ENCODE data around the gene SHE. TPM values are rescaled to one million over a fixed set of nuclear protein-coding genes. Genes with fewer than 3 reads are reported as not detected.
"Not testable (repeated sequence)": the region's sequence is repeated elsewhere in the genome, so short reads cannot be mapped to it uniquely, and the experiment has no call there.

SHE gene
- total and polyA plus RNA-seq, 2 donors (not counting 1 experiment from before 2014, with no cell fraction given) = not detected

GRCh38 chr1:154488922-154489321 lies 13.3 kb downstream of the SHE start:
- no peaks in the 10 kb centered on the region for H3K4me1 ChIP-seq (ENCODE audit: control insufficient read depth, extremely low read depth, insufficient read depth, low read length)

DNA sequence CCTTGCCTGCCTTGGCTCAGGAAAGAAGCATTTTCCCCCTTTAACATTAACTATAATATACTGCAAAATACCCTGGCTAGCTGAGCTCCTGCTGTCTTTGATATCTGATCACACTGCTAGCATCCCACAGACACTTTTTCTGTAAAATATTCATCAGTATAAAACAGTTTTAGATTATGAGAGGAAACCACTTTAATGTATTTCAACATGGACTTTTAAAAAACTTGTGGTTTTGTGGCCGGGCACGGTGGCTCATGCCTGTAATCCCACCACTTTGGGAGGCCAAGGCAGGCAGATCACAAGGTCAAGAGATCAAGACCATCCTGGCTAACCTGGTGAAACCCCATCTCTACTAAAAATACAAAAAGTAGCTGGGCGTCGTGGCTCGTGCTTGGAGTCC lies 15.5 kb downstream of the SHE start:
- not testable (repeated sequence) for H3K9me3 ChIP-seq (ENCODE audit: control insufficient read depth, insufficient read depth, low read depth, low read length); H3K9ac ChIP-seq (ENCODE audit: insufficient read depth, low read length); H4K20me1 ChIP-seq (ENCODE audit: control insufficient read depth, extremely low read depth, insufficient read depth, low read length); H3K4me3 ChIP-seq (replicated peaks in 1 of 4; ENCODE audit: control extremely low read depth in 1 of 4, insufficient read depth in 1 of 4, low read depth in 3 of 4, low read length in 4 of 4); H3K36me3 ChIP-seq (ENCODE audit: control insufficient read depth, insufficient read depth, low read length); H2AFZ ChIP-seq (ENCODE audit: low read length); H3K27ac ChIP-seq (ENCODE audit: insufficient read depth, low read length); H3K4me1 ChIP-seq (ENCODE audit: control insufficient read depth, extremely low read depth, insufficient read depth, low read length); DNase-seq (ENCODE audit: low read depth in 2 of 2); H3K4me2 ChIP-seq (ENCODE audit: extremely low read depth, insufficient read depth, low read length); H3K79me2 ChIP-seq (ENCODE audit: control insufficient read depth, insufficient read depth, low read length)
- peaks cover 23% of the 10 kb centered on the region for H3K27me3 ChIP-seq (ENCODE audit: control insufficient read depth, insufficient read depth, low read length)

More at GRCh38 chr1:154488922-154489321, 13.3 kb downstream of the SHE start:
- no peaks in the 10 kb centered on the region for H4K20me1 ChIP-seq (ENCODE audit: control insufficient read depth, extremely low read depth, insufficient read depth, low read length)
- H3K4me3 ChIP-seq (replicated peaks in 1 of 4; ENCODE audit: control extremely low read depth in 1 of 4, insufficient read depth in 1 of 4, low read depth in 3 of 4, low read length in 4 of 4) = no peak overlapping the region
- H3K9ac ChIP-seq (ENCODE audit: insufficient read depth, low read length) = no peak overlapping the region
- TF ChIP-seq EZH2 (IDR thresholded peaks at IDR 0.05; ENCODE audit: low read length, missing control alignments) = no peak
- TF ChIP-seq, protein P1, sequence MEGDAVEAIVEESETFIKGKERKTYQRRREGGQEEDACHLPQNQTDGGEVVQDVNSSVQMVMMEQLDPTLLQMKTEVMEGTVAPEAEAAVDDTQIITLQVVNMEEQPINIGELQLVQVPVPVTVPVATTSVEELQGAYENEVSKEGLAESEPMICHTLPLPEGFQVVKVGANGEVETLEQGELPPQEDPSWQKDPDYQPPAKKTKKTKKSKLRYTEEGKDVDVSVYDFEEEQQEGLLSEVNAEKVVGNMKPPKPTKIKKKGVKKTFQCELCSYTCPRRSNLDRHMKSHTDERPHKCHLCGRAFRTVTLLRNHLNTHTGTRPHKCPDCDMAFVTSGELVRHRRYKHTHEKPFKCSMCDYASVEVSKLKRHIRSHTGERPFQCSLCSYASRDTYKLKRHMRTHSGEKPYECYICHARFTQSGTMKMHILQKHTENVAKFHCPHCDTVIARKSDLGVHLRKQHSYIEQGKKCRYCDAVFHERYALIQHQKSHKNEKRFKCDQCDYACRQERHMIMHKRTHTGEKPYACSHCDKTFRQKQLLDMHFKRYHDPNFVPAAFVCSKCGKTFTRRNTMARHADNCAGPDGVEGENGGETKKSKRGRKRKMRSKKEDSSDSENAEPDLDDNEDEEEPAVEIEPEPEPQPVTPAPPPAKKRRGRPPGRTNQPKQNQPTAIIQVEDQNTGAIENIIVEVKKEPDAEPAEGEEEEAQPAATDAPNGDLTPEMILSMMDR (conservative IDR thresholded peaks at IDR 0.05 in 1 of 2, IDR thresholded peaks at IDR 0.05 in 1 of 2; ENCODE audit: low read depth in 1 of 2, low read length in 2 of 2) = no peak
- H3K79me2 ChIP-seq (ENCODE audit: control insufficient read depth, insufficient read depth, low read length) = no peaks in the 10 kb centered on the region
- peaks cover 28% of the 10 kb centered on the region for H3K27me3 ChIP-seq (ENCODE audit: control insufficient read depth, insufficient read depth, low read length)
- no peak overlapping the region for H3K4me2 ChIP-seq (ENCODE audit: extremely low read depth, insufficient read depth, low read length)
- H3K36me3 ChIP-seq (ENCODE audit: control insufficient read depth, insufficient read depth, low read length) = no peaks in the 10 kb centered on the region
- no peak overlapping the region for H3K27ac ChIP-seq (ENCODE audit: insufficient read depth, low read length)
- no peaks in the 10 kb centered on the region for H3K9me3 ChIP-seq (ENCODE audit: control insufficient read depth, insufficient read depth, low read depth, low read length)
- no peak for DNase-seq (ENCODE audit: low read depth in 2 of 2)
- H2AFZ ChIP-seq (ENCODE audit: low read length) = no peak overlapping the region

GRCh38 chr1:154485910-154486496 lies 16.2 kb downstream of the SHE start:
- no peak overlapping the region for H3K4me2 ChIP-seq (ENCODE audit: extremely low read depth, insufficient read depth, low read length)
- no peak overlapping the region for H3K9ac ChIP-seq (ENCODE audit: insufficient read depth, low read length)
- no peak for TF ChIP-seq EZH2 (IDR thresholded peaks at IDR 0.05; ENCODE audit: low read length, missing control alignments)
- TF ChIP-seq, protein P1 (conservative IDR thresholded peaks at IDR 0.05 in 1 of 2, IDR thresholded peaks at IDR 0.05 in 1 of 2; ENCODE audit: low read depth in 1 of 2, low read length in 2 of 2) = no peak
- H3K27ac ChIP-seq (ENCODE audit: insufficient read depth, low read length) = no peak overlapping the region
- no peaks in the 10 kb centered on the region for H3K36me3 ChIP-seq (ENCODE audit: control insufficient read depth, insufficient read depth, low read length)
- H3K27me3 ChIP-seq (ENCODE audit: control insufficient read depth, insufficient read depth, low read length) = peaks cover 15% of the 10 kb centered on the region
- no peaks in the 10 kb centered on the region for H4K20me1 ChIP-seq (ENCODE audit: control insufficient read depth, extremely low read depth, insufficient read depth, low read length)
- H3K4me3 ChIP-seq (replicated peaks in 1 of 4; ENCODE audit: control extremely low read depth in 1 of 4, insufficient read depth in 1 of 4, low read depth in 3 of 4, low read length in 4 of 4) = no peak overlapping the region
- H3K9me3 ChIP-seq (ENCODE audit: control insufficient read depth, insufficient read depth, low read depth, low read length) = no peaks in the 10 kb centered on the region
- no peak overlapping the region for H2AFZ ChIP-seq (ENCODE audit: low read length)
- H3K79me2 ChIP-seq (ENCODE audit: control insufficient read depth, insufficient read depth, low read length) = no peaks in the 10 kb centered on the region
- DNase-seq (ENCODE audit: low read depth in 2 of 2) = no peak
- no peaks in the 10 kb centered on the region for H3K4me1 ChIP-seq (ENCODE audit: control insufficient read depth, extremely low read depth, insufficient read depth, low read length)

Measured in fibroblast of lung (primary cell).